HEK293 (cell line): ENCODE results near the gene ME3.
A peak's percentile ranks its signal among the peaks of the same experiment; 100 is the strongest.

ENCODE experiments used
- CTCF ChIA-PET: fragments of 350-600 bp; formaldehyde crosslinking; extraction: SDS; loops from one replicate; lab custom pipeline; 2021; ENCODE audit warnings: antibody characterized with exemption; lab: Yijun Ruan, JAX
- POLR2A ChIA-PET: fragments of 300-600 bp; formaldehyde crosslinking; extraction: SDS; loops from one replicate; lab custom pipeline; 2020; ENCODE audit warnings: antibody characterized with exemption, inconsistent platforms; lab: Yijun Ruan, JAX
- H3K27ac ChIP-seq: fragments of 200-500 bp; sonication (Bioruptor generic); 2 replicates; pipeline ENCODE4 v1.5.1; 2014; ENCODE audit warnings: low read depth, low read length, control low read depth, inconsistent platforms; ENCODE audit errors: extremely low read depth
- H3K36me3 ChIP-seq, 2 experiments: fragments of 200-500 bp in 1 of 2; sonication (Bioruptor generic) in 1 of 2; 1 replicate in 1 of 2; 2 replicates in 1 of 2; pipeline ENCODE4 v1.5.1; 2014 to 2017; ENCODE audit warnings: inconsistent platforms in 2 of 2, low read length in 2 of 2; ENCODE audit not compliant: control insufficient read depth in 2 of 2, insufficient read depth in 1 of 2
- H3K4me1 ChIP-seq: fragments of 200-500 bp; sonication (Bioruptor generic); 2 replicates; pipeline ENCODE4 v1.5.1; 2014; ENCODE audit warnings: mild to moderate bottlenecking, low read length, inconsistent platforms; ENCODE audit not compliant: control insufficient read depth, insufficient read depth
- H3K4me3 ChIP-seq: 2 replicates; pipeline ENCODE4 v1.5.1; 2011; ENCODE audit warnings: low read depth, mild to moderate bottlenecking, control low read depth, low read length, moderate library complexity
- H3K9me3 ChIP-seq: fragments of 200-500 bp; sonication (Bioruptor generic); 2 replicates; pipeline ENCODE4 v1.5.1; 2014; ENCODE audit warnings: low read depth, low read length, inconsistent platforms; ENCODE audit not compliant: control insufficient read depth, insufficient read depth
- AEBP2 ChIP-seq: fragments of 450-650 bp; formaldehyde crosslinking; IDR thresholded peaks from 2 replicates; pipeline ENCODE4 v1.5.1; 2016; ENCODE audit warnings: missing biosample characterization, missing genetic modification characterization, borderline replicate concordance
- GLI4 ChIP-seq: fragments of 450-650 bp; formaldehyde crosslinking; IDR thresholded peaks from 2 replicates; pipeline ENCODE4 v1.5.1; 2016; ENCODE audit warnings: missing biosample characterization, missing genetic modification characterization
- KLF16 ChIP-seq: fragments of 450-650 bp; formaldehyde crosslinking; IDR thresholded peaks from 2 replicates; pipeline ENCODE4 v1.5.1; 2017; ENCODE audit warnings: missing biosample characterization, missing genetic modification characterization
- WT1 ChIP-seq: fragments of 450-650 bp; formaldehyde crosslinking; IDR thresholded peaks from 2 replicates; pipeline ENCODE4 v1.5.1; 2016; ENCODE audit warnings: missing biosample characterization, missing genetic modification characterization
- ZBTB49 ChIP-seq: fragments of 450-650 bp; formaldehyde crosslinking; IDR thresholded peaks from 2 replicates; pipeline ENCODE4 v1.5.1; 2016; ENCODE audit warnings: missing biosample characterization, missing genetic modification characterization, low read depth
- ZFP3 ChIP-seq: fragments of 450-650 bp; formaldehyde crosslinking; IDR thresholded peaks from 2 replicates; pipeline ENCODE4 v1.5.1; 2016; ENCODE audit warnings: low read depth, missing biosample characterization, missing genetic modification characterization
- ZNF175 ChIP-seq: fragments of 450-650 bp; formaldehyde crosslinking; IDR thresholded peaks from 2 replicates; pipeline ENCODE4 v1.5.1; 2016; ENCODE audit warnings: missing biosample characterization, missing genetic modification characterization
- ZNF335 ChIP-seq: fragments of 450-650 bp; formaldehyde crosslinking; conservative IDR thresholded peaks from 2 replicates; pipeline ENCODE4 v1.5.1; 2016; ENCODE audit warnings: missing biosample characterization, missing genetic modification characterization
- ZNF350 ChIP-seq: fragments of 450-650 bp; formaldehyde crosslinking; IDR thresholded peaks from 2 replicates; pipeline ENCODE4 v1.5.0; 2017; ENCODE audit warnings: missing biosample characterization, mild to moderate bottlenecking, missing genetic modification characterization
- ZNF423 ChIP-seq: fragments of 450-650 bp; formaldehyde crosslinking; IDR thresholded peaks from 2 replicates; pipeline ENCODE4 v1.5.1; 2016; ENCODE audit warnings: missing biosample characterization, missing genetic modification characterization
- ZNF514 ChIP-seq: fragments of 450-650 bp; formaldehyde crosslinking; IDR thresholded peaks from 2 replicates; pipeline ENCODE4 v1.5.1; 2016; ENCODE audit warnings: missing biosample characterization, missing genetic modification characterization
- ZNF521 ChIP-seq: fragments of 450-650 bp; formaldehyde crosslinking; IDR thresholded peaks from 2 replicates; pipeline ENCODE4 v1.5.1; 2017; ENCODE audit warnings: missing biosample characterization, mild to moderate bottlenecking, missing genetic modification characterization
- ZNF544 ChIP-seq: fragments of 450-650 bp; formaldehyde crosslinking; IDR thresholded peaks from 2 replicates; pipeline ENCODE4 v1.5.0; 2017; ENCODE audit warnings: missing biosample characterization, missing genetic modification characterization
- ZNF560 ChIP-seq: fragments of 450-650 bp; formaldehyde crosslinking; IDR thresholded peaks from 2 replicates; pipeline ENCODE4 v1.5.1; 2017; ENCODE audit warnings: missing biosample characterization, missing genetic modification characterization, borderline replicate concordance
- ZNF596 ChIP-seq: fragments of 450-650 bp; IDR thresholded peaks from 2 replicates; pipeline ENCODE4 v1.5.0; 2018; ENCODE audit warnings: missing biosample characterization, mild to moderate bottlenecking, missing genetic modification characterization, moderate library complexity
- ZNF670 ChIP-seq: fragments of 450-650 bp; formaldehyde crosslinking; IDR thresholded peaks from 2 replicates; pipeline ENCODE4 v1.5.1; 2016; ENCODE audit warnings: missing biosample characterization, missing genetic modification characterization, low read depth
- ZNF777 ChIP-seq: fragments of 450-650 bp; formaldehyde crosslinking; IDR thresholded peaks from 2 replicates; pipeline ENCODE4 v1.5.1; 2017; ENCODE audit warnings: missing biosample characterization, missing genetic modification characterization, borderline replicate concordance
- ZSCAN23 ChIP-seq: fragments of 450-650 bp; formaldehyde crosslinking; IDR thresholded peaks from 2 replicates; pipeline ENCODE4 v1.5.1; 2016; ENCODE audit warnings: missing biosample characterization, missing genetic modification characterization
- TF ChIP-seq, protein P1 (sequence below): fragments of 450-650 bp; formaldehyde crosslinking; IDR thresholded peaks from 2 replicates; pipeline ENCODE4 v1.5.1; 2017; ENCODE audit warnings: missing biosample characterization, missing genetic modification characterization
- TF ChIP-seq, protein P2 (sequence below): fragments of 450-650 bp; formaldehyde crosslinking; IDR thresholded peaks from 2 replicates; pipeline ENCODE4 v1.5.1; 2016; ENCODE audit warnings: missing biosample characterization, missing genetic modification characterization
- TF ChIP-seq, protein P3 (sequence below): fragments of 450-650 bp; formaldehyde crosslinking; IDR thresholded peaks from 2 replicates; pipeline ENCODE4 v1.5.1; 2016; ENCODE audit warnings: missing biosample characterization, missing genetic modification characterization

Gene ME3

GRCh38 chr11:86553265-86553664, 119.2 kb downstream of the ME3 start:
- no peak overlapping the region for H3K4me3 ChIP-seq
- TF ChIP-seq KLF16 (no peak), ZNF350 (tag by site-specific recombination) (no peak), ZNF560 (tag by site-specific recombination) (no peak), ZNF777 (tag by site-specific recombination) (no peak), GLI4 (tag by site-specific recombination) (no peak), AEBP2 (tag by site-specific recombination) (no peak), ZSCAN23 (no peak), ZFP3 (tag by site-specific recombination) (no peak), ZNF596 (tag by site-specific recombination) (no peak), ZNF544 (tag by site-specific recombination) (no peak), ZNF335 (tag by site-specific recombination) (no peak), ZNF423 (tag by site-specific recombination) (no peak), ZNF670 (tag by site-specific recombination) (no peak), ZNF175 (no peak), ZNF514 (no peak)
- TF ChIP-seq, protein P1, sequence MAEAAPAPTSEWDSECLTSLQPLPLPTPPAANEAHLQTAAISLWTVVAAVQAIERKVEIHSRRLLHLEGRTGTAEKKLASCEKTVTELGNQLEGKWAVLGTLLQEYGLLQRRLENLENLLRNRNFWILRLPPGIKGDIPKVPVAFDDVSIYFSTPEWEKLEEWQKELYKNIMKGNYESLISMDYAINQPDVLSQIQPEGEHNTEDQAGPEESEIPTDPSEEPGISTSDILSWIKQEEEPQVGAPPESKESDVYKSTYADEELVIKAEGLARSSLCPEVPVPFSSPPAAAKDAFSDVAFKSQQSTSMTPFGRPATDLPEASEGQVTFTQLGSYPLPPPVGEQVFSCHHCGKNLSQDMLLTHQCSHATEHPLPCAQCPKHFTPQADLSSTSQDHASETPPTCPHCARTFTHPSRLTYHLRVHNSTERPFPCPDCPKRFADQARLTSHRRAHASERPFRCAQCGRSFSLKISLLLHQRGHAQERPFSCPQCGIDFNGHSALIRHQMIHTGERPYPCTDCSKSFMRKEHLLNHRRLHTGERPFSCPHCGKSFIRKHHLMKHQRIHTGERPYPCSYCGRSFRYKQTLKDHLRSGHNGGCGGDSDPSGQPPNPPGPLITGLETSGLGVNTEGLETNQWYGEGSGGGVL (tag by site-specific recombination), result no peak
- TF ChIP-seq, protein P2, sequence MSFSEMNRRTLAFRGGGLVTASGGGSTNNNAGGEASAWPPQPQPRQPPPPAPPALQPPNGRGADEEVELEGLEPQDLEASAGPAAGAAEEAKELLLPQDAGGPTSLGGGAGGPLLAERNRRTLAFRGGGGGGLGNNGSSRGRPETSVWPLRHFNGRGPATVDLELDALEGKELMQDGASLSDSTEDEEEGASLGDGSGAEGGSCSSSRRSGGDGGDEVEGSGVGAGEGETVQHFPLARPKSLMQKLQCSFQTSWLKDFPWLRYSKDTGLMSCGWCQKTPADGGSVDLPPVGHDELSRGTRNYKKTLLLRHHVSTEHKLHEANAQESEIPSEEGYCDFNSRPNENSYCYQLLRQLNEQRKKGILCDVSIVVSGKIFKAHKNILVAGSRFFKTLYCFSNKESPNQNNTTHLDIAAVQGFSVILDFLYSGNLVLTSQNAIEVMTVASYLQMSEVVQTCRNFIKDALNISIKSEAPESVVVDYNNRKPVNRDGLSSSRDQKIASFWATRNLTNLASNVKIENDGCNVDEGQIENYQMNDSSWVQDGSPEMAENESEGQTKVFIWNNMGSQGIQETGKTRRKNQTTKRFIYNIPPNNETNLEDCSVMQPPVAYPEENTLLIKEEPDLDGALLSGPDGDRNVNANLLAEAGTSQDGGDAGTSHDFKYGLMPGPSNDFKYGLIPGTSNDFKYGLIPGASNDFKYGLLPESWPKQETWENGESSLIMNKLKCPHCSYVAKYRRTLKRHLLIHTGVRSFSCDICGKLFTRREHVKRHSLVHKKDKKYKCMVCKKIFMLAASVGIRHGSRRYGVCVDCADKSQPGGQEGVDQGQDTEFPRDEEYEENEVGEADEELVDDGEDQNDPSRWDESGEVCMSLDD (tag by site-specific recombination), result no peak
- CTCF ChIA-PET, result interaction anchor here (0.8 kb wide), 1 partner anchor 264 kb away, joined by 3 read pairs; no protein-coding TSS in a partner anchor
- no peaks in the 10 kb centered on the region for H3K36me3 ChIP-seq
- no peaks in the 10 kb centered on the region for H3K4me1 ChIP-seq
- POLR2A ChIA-PET, result interaction anchor here (1.7 kb wide), 1 partner anchor 10 kb away, joined by 4 read pairs; no protein-coding TSS in a partner anchor
- no peak overlapping the region for H3K27ac ChIP-seq
- no peaks in the 10 kb centered on the region for H3K9me3 ChIP-seq

DNA sequence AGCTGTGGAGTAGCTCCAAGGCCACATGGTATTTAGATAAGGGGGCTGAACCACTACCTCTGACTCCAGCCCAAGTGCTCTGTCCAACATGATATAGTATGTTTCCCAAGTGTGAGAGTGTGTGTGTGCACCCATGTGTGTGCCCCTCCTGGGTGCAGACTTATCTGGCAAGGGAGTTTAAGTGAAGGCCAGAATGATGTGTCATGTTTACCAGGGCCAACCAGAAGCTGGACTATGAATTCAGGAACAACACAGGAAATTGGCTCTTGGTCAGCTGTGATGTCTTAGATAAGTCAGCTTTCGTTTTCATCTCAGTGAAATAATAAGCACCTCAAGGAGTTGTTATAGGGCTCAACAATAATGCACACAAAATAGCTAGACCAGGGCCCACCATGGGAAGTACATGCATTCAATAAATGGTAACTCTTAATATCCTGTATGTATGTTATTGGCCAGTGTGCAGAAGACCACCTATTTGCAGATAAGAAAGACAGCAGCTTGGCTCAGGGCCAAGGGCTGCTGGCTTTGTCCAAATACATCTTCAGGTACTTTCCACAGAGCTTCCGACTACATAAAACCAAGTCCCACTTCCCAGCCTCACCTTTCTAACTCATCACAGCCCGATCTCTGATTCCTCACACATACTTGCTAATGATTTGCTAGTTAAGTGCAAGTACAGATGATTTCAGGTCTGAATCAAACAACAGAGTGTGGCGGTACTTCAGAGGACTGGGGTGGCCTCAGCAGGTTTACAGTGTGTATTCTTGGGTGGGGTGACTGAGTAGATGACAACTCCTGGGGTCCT, 120.9 kb downstream of the ME3 start:
- Histone ChIP-seq H3K27ac (no peak overlapping the region), H3K4me3 (no peak overlapping the region)
- ChIA-PET POLR2A (interaction anchor here (0.5 to 1.7 kb wide), 4 partner anchors 8 to 578 kb away, joined by 3 to 4 read pairs (median 3); no protein-coding TSS in a partner anchor), CTCF (interaction anchor here (0.8 to 1.0 kb wide), 2 partner anchors 14 to 87 kb away, joined by 3 to 4 read pairs; no protein-coding TSS in a partner anchor)
- TF ChIP-seq WT1 (tag by site-specific recombination), result no peak
- TF ChIP-seq, protein P3, sequence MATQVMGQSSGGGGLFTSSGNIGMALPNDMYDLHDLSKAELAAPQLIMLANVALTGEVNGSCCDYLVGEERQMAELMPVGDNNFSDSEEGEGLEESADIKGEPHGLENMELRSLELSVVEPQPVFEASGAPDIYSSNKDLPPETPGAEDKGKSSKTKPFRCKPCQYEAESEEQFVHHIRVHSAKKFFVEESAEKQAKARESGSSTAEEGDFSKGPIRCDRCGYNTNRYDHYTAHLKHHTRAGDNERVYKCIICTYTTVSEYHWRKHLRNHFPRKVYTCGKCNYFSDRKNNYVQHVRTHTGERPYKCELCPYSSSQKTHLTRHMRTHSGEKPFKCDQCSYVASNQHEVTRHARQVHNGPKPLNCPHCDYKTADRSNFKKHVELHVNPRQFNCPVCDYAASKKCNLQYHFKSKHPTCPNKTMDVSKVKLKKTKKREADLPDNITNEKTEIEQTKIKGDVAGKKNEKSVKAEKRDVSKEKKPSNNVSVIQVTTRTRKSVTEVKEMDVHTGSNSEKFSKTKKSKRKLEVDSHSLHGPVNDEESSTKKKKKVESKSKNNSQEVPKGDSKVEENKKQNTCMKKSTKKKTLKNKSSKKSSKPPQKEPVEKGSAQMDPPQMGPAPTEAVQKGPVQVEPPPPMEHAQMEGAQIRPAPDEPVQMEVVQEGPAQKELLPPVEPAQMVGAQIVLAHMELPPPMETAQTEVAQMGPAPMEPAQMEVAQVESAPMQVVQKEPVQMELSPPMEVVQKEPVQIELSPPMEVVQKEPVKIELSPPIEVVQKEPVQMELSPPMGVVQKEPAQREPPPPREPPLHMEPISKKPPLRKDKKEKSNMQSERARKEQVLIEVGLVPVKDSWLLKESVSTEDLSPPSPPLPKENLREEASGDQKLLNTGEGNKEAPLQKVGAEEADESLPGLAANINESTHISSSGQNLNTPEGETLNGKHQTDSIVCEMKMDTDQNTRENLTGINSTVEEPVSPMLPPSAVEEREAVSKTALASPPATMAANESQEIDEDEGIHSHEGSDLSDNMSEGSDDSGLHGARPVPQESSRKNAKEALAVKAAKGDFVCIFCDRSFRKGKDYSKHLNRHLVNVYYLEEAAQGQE, result peak; percentile 49; the same call in 1 of the 2 replicates
- TF ChIP-seq ZBTB49, result no peak
- TF ChIP-seq ZNF521 (tag by site-specific recombination), result no peak
- TF ChIP-seq, all 188 proteins: peak for 1
- Histone ChIP-seq H3K9me3 (no peaks in the 10 kb centered on the region), H3K4me1 (no peaks in the 10 kb centered on the region), H3K36me3 (no peaks in the 10 kb centered on the region)
